ENCODE measurements around the gene ZNF664.

GRCh38 chr12:124017064-124017463 is 44.0 kb downstream of the ZNF664 start:
- no peak for TF ChIP-seq CTCF (IDR thresholded peaks at IDR 0.05 in 2 of 3, conservative IDR thresholded peaks at IDR 0.05 in 1 of 3; ENCODE audit: insufficient read depth in 2 of 3, low read depth in 1 of 3, low read length in 3 of 3)
- no peak for TF ChIP-seq TBL1XR1 (IDR thresholded peaks at IDR 0.05; ENCODE audit: low read length in 2 of 2)
- TF ChIP-seq FOXK2 (conservative IDR thresholded peaks at IDR 0.05 in 1 of 2, IDR thresholded peaks at IDR 0.05 in 1 of 2; ENCODE audit: low read depth in 2 of 2) = no peak
- no peak for TF ChIP-seq MAFF (IDR thresholded peaks at IDR 0.05; ENCODE audit: low read length)
- TF ChIP-seq POLR2A (conservative IDR thresholded peaks at IDR 0.05) = no peak
- TF ChIP-seq SMAD1 (IDR thresholded peaks at IDR 0.05; ENCODE audit: low read depth, low read length, partially characterized antibody) = no peak
